Hepatocyte (in vitro differentiated cells): ENCODE data around the gene LDB1.

Source experiments
- CTCF ChIP-seq: fragments of 200-600 bp; sonication (generic); IDR thresholded peaks from 2 replicates; pipeline ENCODE4 v1.5.1; 2016; ENCODE audit warnings: antibody characterized with exemption, mild to moderate bottlenecking; ENCODE audit not compliant: poor library complexity
- EZH2 ChIP-seq: fragments of 200-600 bp; sonication (generic); IDR thresholded peaks from 2 replicates; pipeline ENCODE4 v1.6.1; 2016; ENCODE audit warnings: antibody characterized with exemption, mild to moderate bottlenecking, borderline replicate concordance
- EZH2phosphoT487 ChIP-seq: fragments of 200-600 bp; sonication (generic); IDR thresholded peaks from one replicate; pipeline ENCODE4 v1.6.1; 2018; ENCODE audit warnings: antibody characterized with exemption, mild to moderate bottlenecking, low read depth, moderate library complexity; ENCODE audit not compliant: unreplicated experiment, severe bottlenecking

DNA sequence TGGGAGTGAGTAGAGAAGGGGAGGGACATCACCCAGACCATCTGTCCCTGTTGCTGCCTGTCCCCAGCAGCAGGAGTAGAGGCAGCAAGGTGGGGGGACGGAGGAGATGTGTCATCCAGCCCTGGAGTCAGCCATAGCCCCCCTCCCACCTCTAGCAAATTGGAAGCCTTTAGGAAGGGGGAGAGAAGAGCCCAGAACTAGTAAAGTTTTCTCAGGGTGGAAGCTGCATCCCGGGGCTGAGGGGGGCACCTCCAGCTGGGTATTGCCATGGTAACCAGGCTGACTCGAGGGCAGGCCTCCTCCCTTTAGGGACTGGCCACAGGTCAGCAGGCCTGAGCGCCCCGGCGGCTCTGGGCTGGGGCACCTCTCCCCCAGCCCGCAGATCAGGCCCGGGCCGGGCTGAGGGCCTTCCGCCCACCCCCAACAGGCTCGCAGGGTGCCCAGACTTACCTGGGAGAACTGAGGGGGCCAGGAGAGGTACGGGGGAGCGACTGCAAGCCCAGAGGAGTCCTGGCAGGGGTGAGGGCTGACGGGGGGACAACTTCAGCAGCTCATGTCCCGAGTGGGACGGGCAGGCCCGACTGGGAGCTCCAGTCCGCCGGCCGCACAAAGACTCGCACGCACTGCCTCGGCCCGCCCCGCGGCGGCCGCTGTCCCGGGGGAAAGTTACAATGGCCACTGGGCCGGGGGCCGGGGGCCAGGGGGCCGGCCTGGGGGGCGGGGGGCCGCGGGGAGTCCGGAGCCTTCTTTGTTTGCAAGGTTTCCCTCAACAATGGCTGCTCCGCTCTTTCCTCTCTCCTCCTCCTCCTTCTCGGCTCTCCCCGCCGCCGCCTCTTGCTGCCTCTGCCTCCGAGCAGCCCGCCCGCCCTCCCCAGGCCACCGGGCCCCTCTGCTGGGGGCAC lies 6.0 kb downstream of the LDB1 start:
- TF ChIP-seq CTCF (no peak), EZH2phosphoT487 (no peak), EZH2 (no peak)
